ENCODE results near the gene PRR3. TPM values are rescaled to one million over a fixed set of nuclear protein-coding genes. Genes with fewer than 3 reads are reported as not detected.

Gene PRR3
- total RNA-seq, 1 experiment from 2014 or later: 16.5 TPM

DNA sequence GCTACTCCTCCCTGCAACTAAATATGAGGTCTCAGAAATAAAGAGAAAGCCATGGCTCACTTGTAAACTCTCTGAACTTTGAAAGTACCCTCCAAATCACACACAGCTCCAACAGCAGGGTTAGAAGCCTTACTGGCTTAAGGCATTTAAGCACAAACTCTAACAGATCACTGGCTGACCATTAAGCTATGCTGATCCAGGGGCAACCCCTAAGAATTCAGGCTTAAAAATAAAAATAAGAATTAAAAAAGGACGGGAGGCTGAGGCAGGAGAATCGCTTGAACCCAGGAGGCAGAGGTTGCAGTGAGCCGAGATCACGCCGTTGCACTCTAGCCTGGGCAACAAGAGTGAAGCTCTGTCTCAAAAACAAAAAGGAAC, 45.9 kb upstream of the PRR3 start:
- Histone ChIP-seq H3K4me1 (ENCODE audit: control insufficient read depth, insufficient read depth, low read length) (no peaks in the 10 kb centered on the region), H3K9me3 (ENCODE audit: control insufficient read depth, insufficient read depth, low read depth, low read length) (no peaks in the 10 kb centered on the region), H3K27ac (ENCODE audit: low read length) (no peak overlapping the region), H3K36me3 (ENCODE audit: control insufficient read depth, insufficient read depth, low read length) (no peaks in the 10 kb centered on the region), H3K4me3 (ENCODE audit: low read depth in 2 of 2, low read length in 2 of 2) (no peak overlapping the region), H3K27me3 (ENCODE audit: control insufficient read depth, insufficient read depth, low read length) (no peaks in the 10 kb centered on the region)
- POLR2A ChIA-PET: no interaction called here
- no peak for TF ChIP-seq TCF7L2 (IDR thresholded peaks at IDR 0.05; ENCODE audit: low read depth, low read length)
- TF ChIP-seq POLR2AphosphoS5 (IDR thresholded peaks at IDR 0.05; ENCODE audit: low read depth, low read length): no peak
- no peak for TF ChIP-seq SIN3A (IDR thresholded peaks at IDR 0.05; ENCODE audit: borderline replicate concordance, insufficient read depth, low read depth, low read length)
- TF ChIP-seq, protein P1, sequence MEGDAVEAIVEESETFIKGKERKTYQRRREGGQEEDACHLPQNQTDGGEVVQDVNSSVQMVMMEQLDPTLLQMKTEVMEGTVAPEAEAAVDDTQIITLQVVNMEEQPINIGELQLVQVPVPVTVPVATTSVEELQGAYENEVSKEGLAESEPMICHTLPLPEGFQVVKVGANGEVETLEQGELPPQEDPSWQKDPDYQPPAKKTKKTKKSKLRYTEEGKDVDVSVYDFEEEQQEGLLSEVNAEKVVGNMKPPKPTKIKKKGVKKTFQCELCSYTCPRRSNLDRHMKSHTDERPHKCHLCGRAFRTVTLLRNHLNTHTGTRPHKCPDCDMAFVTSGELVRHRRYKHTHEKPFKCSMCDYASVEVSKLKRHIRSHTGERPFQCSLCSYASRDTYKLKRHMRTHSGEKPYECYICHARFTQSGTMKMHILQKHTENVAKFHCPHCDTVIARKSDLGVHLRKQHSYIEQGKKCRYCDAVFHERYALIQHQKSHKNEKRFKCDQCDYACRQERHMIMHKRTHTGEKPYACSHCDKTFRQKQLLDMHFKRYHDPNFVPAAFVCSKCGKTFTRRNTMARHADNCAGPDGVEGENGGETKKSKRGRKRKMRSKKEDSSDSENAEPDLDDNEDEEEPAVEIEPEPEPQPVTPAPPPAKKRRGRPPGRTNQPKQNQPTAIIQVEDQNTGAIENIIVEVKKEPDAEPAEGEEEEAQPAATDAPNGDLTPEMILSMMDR (IDR thresholded peaks at IDR 0.05): no peak
- TF ChIP-seq, protein P2, sequence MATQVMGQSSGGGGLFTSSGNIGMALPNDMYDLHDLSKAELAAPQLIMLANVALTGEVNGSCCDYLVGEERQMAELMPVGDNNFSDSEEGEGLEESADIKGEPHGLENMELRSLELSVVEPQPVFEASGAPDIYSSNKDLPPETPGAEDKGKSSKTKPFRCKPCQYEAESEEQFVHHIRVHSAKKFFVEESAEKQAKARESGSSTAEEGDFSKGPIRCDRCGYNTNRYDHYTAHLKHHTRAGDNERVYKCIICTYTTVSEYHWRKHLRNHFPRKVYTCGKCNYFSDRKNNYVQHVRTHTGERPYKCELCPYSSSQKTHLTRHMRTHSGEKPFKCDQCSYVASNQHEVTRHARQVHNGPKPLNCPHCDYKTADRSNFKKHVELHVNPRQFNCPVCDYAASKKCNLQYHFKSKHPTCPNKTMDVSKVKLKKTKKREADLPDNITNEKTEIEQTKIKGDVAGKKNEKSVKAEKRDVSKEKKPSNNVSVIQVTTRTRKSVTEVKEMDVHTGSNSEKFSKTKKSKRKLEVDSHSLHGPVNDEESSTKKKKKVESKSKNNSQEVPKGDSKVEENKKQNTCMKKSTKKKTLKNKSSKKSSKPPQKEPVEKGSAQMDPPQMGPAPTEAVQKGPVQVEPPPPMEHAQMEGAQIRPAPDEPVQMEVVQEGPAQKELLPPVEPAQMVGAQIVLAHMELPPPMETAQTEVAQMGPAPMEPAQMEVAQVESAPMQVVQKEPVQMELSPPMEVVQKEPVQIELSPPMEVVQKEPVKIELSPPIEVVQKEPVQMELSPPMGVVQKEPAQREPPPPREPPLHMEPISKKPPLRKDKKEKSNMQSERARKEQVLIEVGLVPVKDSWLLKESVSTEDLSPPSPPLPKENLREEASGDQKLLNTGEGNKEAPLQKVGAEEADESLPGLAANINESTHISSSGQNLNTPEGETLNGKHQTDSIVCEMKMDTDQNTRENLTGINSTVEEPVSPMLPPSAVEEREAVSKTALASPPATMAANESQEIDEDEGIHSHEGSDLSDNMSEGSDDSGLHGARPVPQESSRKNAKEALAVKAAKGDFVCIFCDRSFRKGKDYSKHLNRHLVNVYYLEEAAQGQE (IDR thresholded peaks at IDR 0.05; ENCODE audit: insufficient read depth in 1 of 2, low read depth in 2 of 2, low read length in 1 of 2): no peak
- DNase-seq (ENCODE audit: low read depth, low spot score) (no peak), ATAC-seq (no peak)
- in situ Hi-C loops (cut with HindIII; ENCODE audit: low pct_unique_long_range_greater_than_20kb, low sequenced_read_pairs): no loop called here
- intact Hi-C loops (cut with micrococcal nuclease; ENCODE audit: unreplicated experiment): no loop called here
- CTCF ChIA-PET: no interaction called here
- no TSS peak for BruUV-seq (replicated peaks)

DNA sequence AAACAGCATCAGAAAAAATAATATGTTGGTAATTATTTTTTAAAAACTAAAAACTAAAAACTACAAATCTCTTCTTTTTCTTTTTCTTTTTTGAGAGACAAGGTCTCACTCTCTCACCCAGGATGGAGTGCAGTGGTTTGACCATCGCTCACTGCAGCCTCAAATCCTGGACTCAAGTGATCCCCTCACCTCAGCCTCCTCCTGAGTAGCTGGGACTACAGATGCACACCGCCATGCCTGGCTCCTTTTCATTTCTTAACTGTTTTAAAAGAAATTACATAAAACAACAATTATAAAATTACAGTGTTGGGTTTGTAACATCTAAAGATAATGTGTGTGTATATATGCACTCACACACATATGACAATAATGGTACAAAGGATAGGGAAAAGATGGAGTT, 43.6 kb upstream of the PRR3 start:
- DNase-seq (ENCODE audit: low read depth, low spot score) (no peak), ATAC-seq (no peak)
- H3K36me3 ChIP-seq (ENCODE audit: control insufficient read depth, insufficient read depth, low read length): no peaks in the 10 kb centered on the region
- H3K4me1 ChIP-seq (ENCODE audit: control insufficient read depth, insufficient read depth, low read length): no peaks in the 10 kb centered on the region
- no peaks in the 10 kb centered on the region for H3K9me3 ChIP-seq (ENCODE audit: control insufficient read depth, insufficient read depth, low read depth, low read length)
- intact Hi-C loops (cut with micrococcal nuclease; ENCODE audit: unreplicated experiment): no loop called here
- ChIA-PET POLR2A (interaction anchor here (0.6 kb wide), 2 partner anchors 101 to 270 kb away, joined by 6 to 13 read pairs; no protein-coding TSS in a partner anchor), CTCF (no interaction called here)
- H3K4me3 ChIP-seq (ENCODE audit: low read depth in 2 of 2, low read length in 2 of 2): no peak overlapping the region
- BruUV-seq (replicated peaks): no TSS peak
- in situ Hi-C loops (cut with HindIII; ENCODE audit: low pct_unique_long_range_greater_than_20kb, low sequenced_read_pairs): no loop called here
- TF ChIP-seq SIN3A (IDR thresholded peaks at IDR 0.05; ENCODE audit: borderline replicate concordance, insufficient read depth, low read depth, low read length) (no peak), TCF7L2 (IDR thresholded peaks at IDR 0.05; ENCODE audit: low read depth, low read length) (no peak), POLR2AphosphoS5 (IDR thresholded peaks at IDR 0.05; ENCODE audit: low read depth, low read length) (no peak)
- TF ChIP-seq, protein P2 (IDR thresholded peaks at IDR 0.05; ENCODE audit: insufficient read depth in 1 of 2, low read depth in 2 of 2, low read length in 1 of 2): no peak
- TF ChIP-seq, protein P1 (IDR thresholded peaks at IDR 0.05): no peak
- H3K27me3 ChIP-seq (ENCODE audit: control insufficient read depth, insufficient read depth, low read length): no peaks in the 10 kb centered on the region
- no peak overlapping the region for H3K27ac ChIP-seq (ENCODE audit: low read length)

Data from Panc1 (cell line).